HS-5 (cell line): Measurements from ENCODE around the gene SYNDIG1.
A peak's percentile ranks its signal among the peaks of the same experiment; 100 is the strongest.

Source experiments
- DNase-seq: peaks from one replicate; pipeline ENCODE4 v3.0.0-alpha.2; 2012; ENCODE audit warnings: low read depth

The SYNDIG1 gene

GRCh38 chr20:24567508-24567907, 98.1 kb downstream of the SYNDIG1 start:
- no peak for DNase-seq

GRCh38 chr20:24568842-24569241, 99.4 kb downstream of the SYNDIG1 start:
- no peak for DNase-seq

GRCh38 chr20:24571159-24571558, 101.7 kb downstream of the SYNDIG1 start:
- DNase-seq: no peak

GRCh38 chr20:24572140-24572539, 102.7 kb downstream of the SYNDIG1 start:
- no peak for DNase-seq

GRCh38 chr20:24572862-24573261, 103.4 kb downstream of the SYNDIG1 start:
- DNase-seq: no peak

GRCh38 chr20:24573557-24573956, 104.1 kb downstream of the SYNDIG1 start:
- no peak for DNase-seq

- DNase-seq: no peak
Measured at GRCh38 chr20:24574307-24574706, 104.9 kb downstream of the SYNDIG1 start.

- no peak for DNase-seq
Measured at GRCh38 chr20:24574797-24575196, 105.4 kb downstream of the SYNDIG1 start.

GRCh38 chr20:24575811-24576210, 106.4 kb downstream of the SYNDIG1 start:
- no peak for DNase-seq

- no peak for DNase-seq
Measured at GRCh38 chr20:24576447-24576846, 107.0 kb downstream of the SYNDIG1 start.

- DNase-seq: no peak
Measured at GRCh38 chr20:24577271-24577909, 108.0 kb downstream of the SYNDIG1 start.

- no peak for DNase-seq
Measured at GRCh38 chr20:24578567-24579415, 109.4 kb downstream of the SYNDIG1 start.

- DNase-seq: no peak
Measured at GRCh38 chr20:24579475-24579874, 110.0 kb downstream of the SYNDIG1 start.

GRCh38 chr20:24580006-24580405, 110.6 kb downstream of the SYNDIG1 start:
- DNase-seq: no peak

GRCh38 chr20:24580855-24581254, 111.4 kb downstream of the SYNDIG1 start:
- DNase-seq: no peak

GRCh38 chr20:24581443-24582170, 112.2 kb downstream of the SYNDIG1 start:
- no peak for DNase-seq

- DNase-seq: no peak
Measured at GRCh38 chr20:24582373-24583168, 113.1 kb downstream of the SYNDIG1 start.

GRCh38 chr20:24583169-24583792, 113.9 kb downstream of the SYNDIG1 start:
- no peak for DNase-seq

GRCh38 chr20:24584078-24584477, 114.6 kb downstream of the SYNDIG1 start:
- no peak for DNase-seq

GRCh38 chr20:24584538-24585356, 115.3 kb downstream of the SYNDIG1 start:
- peak; percentile 53 for DNase-seq
